HT-29 (cell line): ENCODE results near the gene DSCAML1. TPM values are rescaled to one million over a fixed set of nuclear protein-coding genes. Genes with fewer than 3 reads are reported as not detected.

Source experiments
- DNase-seq: peaks from one replicate; pipeline ENCODE4 v3.0.0-alpha.2; 2015; ENCODE audit warnings: low spot score
- total RNA-seq: library from RNA; depleted of rRNA; stranded (reverse); fragments of >200 nt; shearing (Covaris generic); gene quantifications from 2 replicates; pipeline ENCODE4 v1.2.3, GENCODE V29; 2014

Gene DSCAML1
- total RNA-seq, 1 experiment from 2014 or later = not detected

DNA sequence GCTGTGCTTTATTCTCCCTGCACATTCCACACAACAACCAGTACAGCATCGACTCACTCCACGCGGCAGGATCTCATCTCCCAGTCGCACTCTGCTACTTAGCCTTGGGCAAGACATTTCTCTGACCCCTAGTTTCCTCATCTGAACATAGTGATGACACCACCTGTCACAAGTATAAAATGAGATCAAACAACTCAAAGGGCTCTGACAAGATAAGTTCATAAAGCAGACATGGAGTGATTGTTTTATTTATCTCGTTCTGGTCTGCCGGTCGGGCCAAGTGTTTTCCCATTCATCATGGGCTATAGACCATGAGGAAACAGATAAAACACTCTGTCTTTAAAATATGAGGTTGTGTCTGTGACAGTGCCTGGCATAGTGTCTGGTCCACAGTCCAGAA, 35.0 kb downstream of the DSCAML1 start:
- no peak for DNase-seq

GRCh38 chr11:117759305-117759704, 37.7 kb downstream of the DSCAML1 start:
- no peak for DNase-seq

DNA sequence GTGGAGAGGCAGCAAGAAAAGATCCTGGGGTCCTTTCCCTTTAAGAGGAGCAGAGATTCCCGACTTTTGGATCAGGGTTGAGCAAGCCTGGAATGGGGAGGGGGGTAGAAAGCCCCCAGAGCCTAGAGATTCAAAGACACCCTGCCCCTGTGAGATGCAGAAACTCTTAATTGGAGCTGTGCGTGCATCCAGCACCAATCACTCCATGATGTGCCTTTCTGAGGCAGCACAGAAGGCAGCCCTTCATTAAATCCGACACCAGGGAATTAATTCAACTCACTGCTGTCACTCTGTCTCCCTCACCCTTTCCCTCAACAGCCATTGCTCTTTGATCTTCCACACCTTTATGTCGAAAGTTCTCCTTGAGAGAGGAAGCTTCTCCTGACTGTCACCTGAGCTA, 43.0 kb downstream of the DSCAML1 start:
- no peak for DNase-seq

GRCh38 chr11:117752721-117753237, 44.2 kb downstream of the DSCAML1 start:
- no peak for DNase-seq

DNA sequence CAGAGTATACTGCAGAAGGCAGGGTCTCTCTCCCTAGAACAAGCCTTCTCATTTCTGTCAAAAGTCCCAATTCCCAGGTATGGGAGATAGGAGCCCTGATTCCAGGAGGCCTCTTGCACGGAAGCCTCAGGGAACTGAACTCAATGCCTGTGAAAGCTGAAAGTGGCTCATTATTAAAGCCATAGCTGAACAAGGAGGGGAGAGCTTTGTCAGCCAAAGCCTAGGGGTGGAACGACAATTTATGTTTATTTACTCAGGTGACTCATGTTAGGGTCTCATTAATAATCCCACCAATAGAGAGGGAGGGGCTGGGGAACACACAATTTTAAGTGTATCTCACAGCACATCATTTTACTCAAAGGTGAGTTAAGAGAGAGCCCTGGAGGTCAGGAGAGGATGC, 44.9 kb downstream of the DSCAML1 start:
- no peak for DNase-seq

DNA sequence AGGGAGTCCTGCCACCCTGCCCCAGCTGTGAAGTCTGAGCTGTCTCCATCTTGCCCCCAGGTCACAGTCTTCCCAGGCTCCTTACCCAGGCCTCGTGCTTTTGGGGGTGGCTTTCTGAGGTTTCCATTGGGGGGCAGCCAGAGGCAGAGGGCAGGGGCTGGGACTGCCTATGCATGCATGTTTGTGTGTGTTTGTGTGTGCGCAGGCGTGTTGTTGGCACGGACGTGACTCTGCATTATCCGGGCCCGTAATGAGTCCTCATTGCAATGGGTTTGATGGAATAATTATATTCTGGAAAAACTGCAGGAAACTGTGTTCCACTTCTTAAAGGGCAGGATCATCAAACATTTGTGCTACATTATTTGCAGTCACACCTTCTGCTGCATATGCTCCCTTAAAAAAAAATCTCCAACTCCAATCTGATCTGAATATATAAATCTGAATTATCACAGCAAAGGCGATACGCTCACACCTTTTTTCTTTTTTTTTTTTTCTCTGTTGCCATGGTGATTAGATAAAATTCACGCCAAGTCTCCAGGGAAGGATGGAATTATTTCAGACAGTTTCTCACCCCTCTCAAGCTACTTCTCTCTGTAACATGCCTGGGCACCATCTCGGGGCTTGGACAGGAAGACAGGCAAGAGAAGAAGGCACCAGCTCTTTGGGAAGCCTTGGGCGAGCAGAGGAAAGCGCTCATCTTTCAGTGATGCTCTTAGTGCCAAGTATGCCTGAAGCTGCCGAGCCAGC, 45.9 kb downstream of the DSCAML1 start:
- no peak for DNase-seq

- no peak for DNase-seq
Measured at GRCh38 chr11:117750357-117750756, 46.7 kb downstream of the DSCAML1 start.

DNA sequence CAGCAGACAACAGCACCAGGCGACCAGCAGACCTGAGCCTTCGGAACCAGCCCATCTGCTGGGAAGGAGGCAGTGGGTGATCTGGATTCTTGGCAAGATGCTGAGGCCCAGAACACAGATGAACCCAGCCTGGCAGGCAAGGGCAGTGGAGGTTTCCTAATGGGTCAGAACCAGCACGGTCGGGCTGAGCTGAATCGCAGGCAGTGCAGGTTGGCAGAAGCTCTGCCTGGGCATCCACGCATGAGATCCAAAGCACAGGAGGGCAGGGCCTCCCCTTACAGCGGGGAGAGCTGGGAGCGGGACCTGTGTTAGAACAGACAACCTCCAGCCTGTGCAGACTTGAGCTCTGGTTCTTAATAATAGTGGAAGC, 47.5 kb downstream of the DSCAML1 start:
- DNase-seq = no peak

- no peak for DNase-seq
Measured at GRCh38 chr11:117748771-117749540, 48.1 kb downstream of the DSCAML1 start.

GRCh38 chr11:117747892-117748291, 49.1 kb downstream of the DSCAML1 start:
- DNase-seq = no peak

- no peak for DNase-seq
Measured at GRCh38 chr11:117745346-117745745, 51.7 kb downstream of the DSCAML1 start.

- DNase-seq = no peak
Measured at GRCh38 chr11:117744471-117745150, 52.4 kb downstream of the DSCAML1 start.

- DNase-seq = peak; percentile 36
Measured at GRCh38 chr11:117743121-117743815, 53.7 kb downstream of the DSCAML1 start.

DNA sequence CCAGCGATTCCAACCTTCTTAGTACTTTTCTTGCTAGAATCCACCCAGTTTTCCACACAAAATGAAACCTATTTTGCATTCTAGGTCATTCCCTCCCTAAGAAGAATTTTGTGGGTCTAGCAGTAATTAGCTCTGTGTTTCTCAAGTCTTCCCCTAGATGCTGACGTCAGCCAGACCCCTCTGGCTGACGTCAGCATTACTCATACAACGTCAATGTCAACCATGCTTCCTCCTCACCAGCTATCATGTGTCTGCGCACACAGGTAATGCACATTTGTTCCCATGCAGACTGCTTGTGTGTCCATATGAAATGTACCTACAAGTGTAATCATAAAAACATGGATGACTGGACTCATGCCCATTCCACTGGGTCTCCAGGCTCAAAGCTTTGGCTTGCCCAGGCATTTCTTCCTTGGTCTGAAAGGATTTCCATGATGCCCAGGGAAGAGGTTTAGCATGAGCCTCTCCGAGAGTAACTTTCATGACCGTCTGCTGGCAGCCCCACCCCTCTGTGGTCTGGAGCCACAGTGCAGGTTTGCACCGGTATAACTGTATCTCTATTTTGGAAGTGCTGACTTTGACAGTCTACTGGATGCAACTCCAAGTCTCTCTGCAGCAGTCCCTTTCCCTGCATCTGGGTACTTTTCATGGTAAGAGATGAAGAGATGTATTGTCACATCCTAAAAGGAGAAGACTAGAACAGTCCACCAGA, 58.6 kb downstream of the DSCAML1 start:
- DNase-seq = no peak

GRCh38 chr11:117735350-117735977, 61.6 kb downstream of the DSCAML1 start:
- no peak for DNase-seq

GRCh38 chr11:117734601-117735024, 62.4 kb downstream of the DSCAML1 start:
- no peak for DNase-seq

DNA sequence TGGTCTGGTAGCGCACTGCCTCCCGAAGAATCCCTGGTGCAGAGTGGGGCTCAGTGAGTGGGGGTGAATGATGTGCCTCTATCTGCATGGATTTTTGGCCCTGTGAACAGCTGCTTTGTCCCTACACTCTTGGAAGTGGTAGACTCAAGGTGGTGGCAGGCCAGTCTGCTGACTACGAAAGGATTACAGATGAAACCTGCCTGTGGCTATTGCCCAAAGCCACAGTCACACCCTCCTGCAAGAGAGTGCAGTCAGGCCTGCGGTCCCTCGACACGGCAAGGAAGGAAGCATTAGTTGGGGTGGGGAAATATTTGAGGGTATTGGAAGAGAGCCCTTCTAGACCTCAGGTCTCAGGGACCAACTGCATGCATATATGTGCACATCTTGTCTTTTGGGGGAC, 63.7 kb downstream of the DSCAML1 start:
- DNase-seq = no peak

GRCh38 chr11:117731722-117732290, 65.2 kb downstream of the DSCAML1 start:
- DNase-seq = no peak

GRCh38 chr11:117730208-117730800, 66.7 kb downstream of the DSCAML1 start:
- DNase-seq = no peak
